CD8-positive, alpha-beta memory T cell (primary cell): Measurements from ENCODE around the gene TEX261. TPM values are rescaled to one million over a fixed set of nuclear protein-coding genes. Genes with fewer than 3 reads are reported as not detected.

ENCODE experiments used
- CTCF ChIA-PET: fragments of 350-600 bp; sonication (Branson Sonifier 250); formaldehyde crosslinking; loops from one replicate; lab custom pipeline; 2021; ENCODE audit warnings: antibody characterized with exemption; lab: Charles Lee
- POLR2A ChIA-PET: fragments of 350-600 bp; sonication (Branson Sonifier 250); formaldehyde crosslinking; loops from one replicate; lab custom pipeline; 2021; ENCODE audit warnings: antibody characterized with exemption; lab: Charles Lee
- DNase-seq, 5 donors: peaks; one replicate each; pipeline versions ENCODE4 v3.0.0 to v3.0.0-alpha.2; 2020 to 2022; ENCODE audit warnings: mixed read lengths in 1 of 5
- H3K27ac ChIP-seq: one replicate; pipeline ENCODE4 v1.7.0; 2013; ENCODE audit warnings: low read depth, mild to moderate bottlenecking, low read length, moderate library complexity
- H3K27me3 ChIP-seq: 2 replicates; pipeline ENCODE4 v1.7.0; 2013; ENCODE audit warnings: low read length, mild to moderate bottlenecking; ENCODE audit not compliant: insufficient read depth, poor library complexity, severe bottlenecking
- H3K36me3 ChIP-seq: 2 replicates; pipeline ENCODE4 v1.7.0; 2013; ENCODE audit warnings: mild to moderate bottlenecking, low read length, moderate library complexity; ENCODE audit not compliant: insufficient read depth
- H3K4me1 ChIP-seq: 2 replicates; pipeline ENCODE4 v1.7.0; 2013; ENCODE audit warnings: mild to moderate bottlenecking, low read length, moderate library complexity; ENCODE audit not compliant: insufficient read depth
- H3K4me3 ChIP-seq: 2 replicates; pipeline ENCODE4 v1.7.0; 2013; ENCODE audit warnings: mild to moderate bottlenecking, low read length
- H3K9me3 ChIP-seq: 2 replicates; pipeline ENCODE4 v1.7.0; 2013; ENCODE audit warnings: mild to moderate bottlenecking, low read length
- H3K27ac Mint-ChIP-seq, 8 donors: one replicate each; pipeline ENCODE4 v1.8.0; 2020 to 2021; ENCODE audit warnings: mixed read lengths in 8 of 8, mild to moderate bottlenecking in 6 of 8, inconsistent platforms in 3 of 8, moderate library complexity in 3 of 8
- H3K27me3 Mint-ChIP-seq, 2 donors: one replicate each; pipeline ENCODE4 v1.8.0; 2020 to 2021; ENCODE audit warnings: mixed read lengths in 2 of 2, mild to moderate bottlenecking in 1 of 2, moderate library complexity in 1 of 2
- H3K36me3 Mint-ChIP-seq, 3 donors: one replicate each; pipeline ENCODE4 v1.8.0; 2020 to 2021; ENCODE audit warnings: mixed read lengths in 3 of 3, inconsistent platforms in 1 of 3, mild to moderate bottlenecking in 1 of 3
- H3K4me1 Mint-ChIP-seq, 3 donors: one replicate each; pipeline ENCODE4 v1.8.0; 2020 to 2021; ENCODE audit warnings: mixed read lengths in 3 of 3, inconsistent platforms in 1 of 3, mild to moderate bottlenecking in 1 of 3
- H3K4me3 Mint-ChIP-seq, 7 donors: one replicate each; pipeline ENCODE4 v1.8.0; 2020 to 2021; ENCODE audit warnings: mixed read lengths in 7 of 7, mild to moderate bottlenecking in 6 of 7, moderate library complexity in 4 of 7, inconsistent platforms in 2 of 7
- H3K9me3 Mint-ChIP-seq, 5 donors: one replicate each; pipeline ENCODE4 v1.8.0; 2020 to 2022; ENCODE audit warnings: mixed read lengths in 5 of 5, mild to moderate bottlenecking in 3 of 5, moderate library complexity in 2 of 5, inconsistent platforms in 1 of 5
- polyA plus RNA-seq: library from polyadenylated mRNA; unstranded; fragments of 300-500 nt; fragmentation: Illumina TruSeq; gene quantifications from one replicate; pipeline ENCODE4 v1.2.3, GENCODE V29; 2021
- total RNA-seq, 2 experiments: library from RNA; stranded (reverse); gene quantifications; one replicate each; pipeline ENCODE4 v1.2.3, GENCODE V29; 2021

Gene TEX261
- total and polyA plus RNA-seq, 3 experiments from 2014 or later: 35.7 to 96.1 (median 95.4) TPM

- Histone ChIP-seq H3K9me3 (no peaks in the 10 kb centered on the region), H3K27ac (no peak overlapping the region), H3K36me3 (peaks cover 36% of the 10 kb centered on the region), H3K4me3 (no peak overlapping the region), H3K27me3 (no peaks in the 10 kb centered on the region), H3K4me1 (peaks cover 21% of the 10 kb centered on the region)
- Mint-ChIP-seq H3K4me3 (no peak overlapping the region), H3K4me1 (peaks cover 39 to 49% (median 44%) of the 10 kb centered on the region in 3 donors), H3K36me3 (peaks cover 3 to 73% (median 10%) of the 10 kb centered on the region in 3 donors), H3K27ac (peak overlapping the region in 2 of 8 donors; percentile 5 to 56), H3K27me3 (no peaks in the 10 kb centered on the region), H3K9me3 (no peaks in the 10 kb centered on the region)
- no peak for DNase-seq
- ChIA-PET CTCF (interaction anchor here (1.2 kb wide), 1 partner anchor 41 kb away, joined by 4 read pairs; no protein-coding TSS in a partner anchor), POLR2A (no interaction called here)
These were observed 5.7 kb downstream of the TEX261 start for GRCh38 chr2:70988726-70989648.

GRCh38 chr2:70988151-70988550 is 6.5 kb downstream of the TEX261 start:
- Mint-ChIP-seq H3K27ac (no peak overlapping the region), H3K4me3 (no peak overlapping the region), H3K9me3 (no peaks in the 10 kb centered on the region), H3K4me1 (peaks cover 31 to 41% (median 36%) of the 10 kb centered on the region in 3 donors), H3K36me3 (peaks cover 3 to 66% (median 10%) of the 10 kb centered on the region in 3 donors), H3K27me3 (no peaks in the 10 kb centered on the region)
- Histone ChIP-seq H3K36me3 (peaks cover 36% of the 10 kb centered on the region), H3K9me3 (no peaks in the 10 kb centered on the region), H3K27me3 (no peaks in the 10 kb centered on the region), H3K27ac (no peak overlapping the region), H3K4me3 (no peak overlapping the region), H3K4me1 (peaks cover 13% of the 10 kb centered on the region)
- no peak for DNase-seq
- ChIA-PET POLR2A (no interaction called here), CTCF (no interaction called here)

GRCh38 chr2:70987386-70987785 is 7.3 kb downstream of the TEX261 start:
- Histone ChIP-seq H3K9me3 (no peaks in the 10 kb centered on the region), H3K4me1 (peaks cover 7% of the 10 kb centered on the region), H3K4me3 (no peak overlapping the region), H3K27ac (no peak overlapping the region), H3K36me3 (peaks cover 36% of the 10 kb centered on the region), H3K27me3 (no peaks in the 10 kb centered on the region)
- H3K9me3 Mint-ChIP-seq: no peaks in the 10 kb centered on the region
- H3K36me3 Mint-ChIP-seq: peaks cover 3 to 62% (median 10%) of the 10 kb centered on the region in 3 donors
- peak overlapping the region in 2 of 8 donors; percentile 6 to 61 for H3K27ac Mint-ChIP-seq
- ChIA-PET CTCF (interaction anchor here (1.1 kb wide), 1 partner anchor 14 kb away, joined by 5 read pairs; no protein-coding TSS in a partner anchor), POLR2A (no interaction called here)
- no peaks in the 10 kb centered on the region for H3K27me3 Mint-ChIP-seq
- H3K4me3 Mint-ChIP-seq: no peak overlapping the region
- no peak for DNase-seq
- H3K4me1 Mint-ChIP-seq: peaks cover 29 to 34% (median 29%) of the 10 kb centered on the region in 3 donors

- no peaks in the 10 kb centered on the region for H3K9me3 Mint-ChIP-seq
- no peaks in the 10 kb centered on the region for H3K27me3 Mint-ChIP-seq
- Histone ChIP-seq H3K27me3 (no peaks in the 10 kb centered on the region), H3K4me1 (peaks cover 7% of the 10 kb centered on the region), H3K36me3 (peaks cover 35% of the 10 kb centered on the region), H3K27ac (no peak overlapping the region), H3K9me3 (no peaks in the 10 kb centered on the region), H3K4me3 (no peak overlapping the region)
- DNase-seq: peak in 1 of 5 donors; percentile 33
- peaks cover 26 to 28% (median 28%) of the 10 kb centered on the region in 3 donors for H3K4me1 Mint-ChIP-seq
- peaks cover 3 to 59% (median 10%) of the 10 kb centered on the region in 3 donors for H3K36me3 Mint-ChIP-seq
- H3K4me3 Mint-ChIP-seq: peak overlapping the region in 1 of 7 donors; percentile 46
- ChIA-PET CTCF (interaction anchor here (1.0 to 9.0 kb wide), 4 partner anchors 15 to 50 kb away, joined by 3 to 89 read pairs (median 26); no protein-coding TSS in a partner anchor), POLR2A (no interaction called here)
- peak overlapping the region in 5 of 8 donors; percentile 37 to 85 (median 61) for H3K27ac Mint-ChIP-seq
These were observed 8.0 kb downstream of the TEX261 start for GRCh38 chr2:70986499-70987189.

GRCh38 chr2:70985956-70986355 is 8.7 kb downstream of the TEX261 start:
- H3K27ac Mint-ChIP-seq: peak overlapping the region in 3 of 8 donors; percentile 31 to 83 (median 37)
- H3K4me1 Mint-ChIP-seq: peaks cover 23% of the 10 kb centered on the region in 3 donors
- H3K27me3 Mint-ChIP-seq: no peaks in the 10 kb centered on the region
- Histone ChIP-seq H3K4me3 (no peak overlapping the region), H3K9me3 (no peaks in the 10 kb centered on the region), H3K27me3 (no peaks in the 10 kb centered on the region), H3K4me1 (peaks cover 7% of the 10 kb centered on the region), H3K27ac (no peak overlapping the region), H3K36me3 (peaks cover 29% of the 10 kb centered on the region)
- no peaks in the 10 kb centered on the region for H3K9me3 Mint-ChIP-seq
- ChIA-PET POLR2A (no interaction called here), CTCF (interaction anchor here (1.0 to 9.0 kb wide), 3 partner anchors 16 to 49 kb away, joined by 3 to 89 read pairs (median 46); no protein-coding TSS in a partner anchor)
- H3K36me3 Mint-ChIP-seq: peaks cover 3 to 53% (median 12%) of the 10 kb centered on the region in 3 donors
- H3K4me3 Mint-ChIP-seq: peak overlapping the region in 1 of 7 donors; percentile 46
- no peak for DNase-seq

GRCh38 chr2:70985283-70985688 is 9.4 kb downstream of the TEX261 start:
- H3K4me1 Mint-ChIP-seq: peaks cover 20 to 23% (median 22%) of the 10 kb centered on the region in 3 donors
- Histone ChIP-seq H3K9me3 (no peaks in the 10 kb centered on the region), H3K4me3 (no peak overlapping the region), H3K36me3 (peaks cover 25% of the 10 kb centered on the region), H3K27ac (no peak overlapping the region), H3K27me3 (no peaks in the 10 kb centered on the region), H3K4me1 (peaks cover 7% of the 10 kb centered on the region)
- H3K27me3 Mint-ChIP-seq: no peaks in the 10 kb centered on the region
- peak overlapping the region in 1 of 8 donors; percentile 69 for H3K27ac Mint-ChIP-seq
- ChIA-PET POLR2A (no interaction called here), CTCF (interaction anchor here (1.1 to 9.0 kb wide), 6 partner anchors 8 to 22 kb away, joined by 4 to 89 read pairs (median 14); no protein-coding TSS in a partner anchor)
- peaks cover 3 to 47% (median 12%) of the 10 kb centered on the region in 3 donors for H3K36me3 Mint-ChIP-seq
- no peaks in the 10 kb centered on the region for H3K9me3 Mint-ChIP-seq
- H3K4me3 Mint-ChIP-seq: peak overlapping the region in 1 of 7 donors; percentile 82
- DNase-seq: peak in 1 of 5 donors; percentile 39

- Mint-ChIP-seq H3K27me3 (no peaks in the 10 kb centered on the region), H3K4me3 (peak overlapping the region in 3 of 7 donors; percentile 22 to 39 (median 23)), H3K9me3 (no peaks in the 10 kb centered on the region), H3K27ac (peak overlapping the region in 3 of 8 donors; percentile 24 to 70 (median 46)), H3K4me1 (peaks cover 20 to 23% (median 22%) of the 10 kb centered on the region in 3 donors), H3K36me3 (peaks cover 3 to 42% (median 12%) of the 10 kb centered on the region in 3 donors)
- DNase-seq: peak; percentile 71 to 85 (median 74)
- Histone ChIP-seq H3K9me3 (no peaks in the 10 kb centered on the region), H3K4me3 (no peak overlapping the region), H3K27me3 (no peaks in the 10 kb centered on the region), H3K27ac (no peak overlapping the region), H3K4me1 (peaks cover 7% of the 10 kb centered on the region), H3K36me3 (peaks cover 19% of the 10 kb centered on the region)
- ChIA-PET POLR2A (no interaction called here), CTCF (interaction anchor here (0.9 to 9.0 kb wide), 11 partner anchors 8 to 146 kb away, joined by 3 to 89 read pairs (median 6); no protein-coding TSS in a partner anchor)
These were observed 9.9 kb downstream of the TEX261 start for GRCh38 chr2:70984576-70985282.
